Measurements from ENCODE around the gene SPATA24. TPM values are rescaled to one million over a fixed set of nuclear protein-coding genes. Genes with fewer than 3 reads are reported as not detected.

Gene SPATA24
- total RNA-seq, 1 experiment from 2014 or later: 9.8 TPM

DNA sequence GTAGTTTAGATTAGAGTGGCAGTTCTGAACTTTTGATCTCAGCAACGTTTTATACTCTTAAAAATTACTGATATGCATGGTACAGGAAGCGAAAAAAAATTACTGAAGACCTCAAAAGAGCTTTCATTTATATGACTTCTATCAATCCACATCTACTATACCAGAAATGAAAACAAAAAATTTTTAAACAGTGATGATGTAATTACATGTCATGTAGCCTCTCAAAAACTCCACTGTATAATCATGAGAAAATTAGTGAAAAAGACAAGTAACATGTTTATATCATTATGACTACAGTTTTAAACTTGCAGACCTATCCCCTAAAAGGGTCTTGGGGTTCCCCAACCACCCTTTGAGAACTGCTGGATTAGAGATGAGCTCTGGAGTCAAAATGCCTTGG lies 26.1 kb upstream of the SPATA24 start:
- Mint-ChIP-seq H3K9me3 (ENCODE audit: unreplicated experiment) (no peaks in the 10 kb centered on the region), H3K27me3 (ENCODE audit: insufficient read depth, unreplicated experiment) (no peaks in the 10 kb centered on the region), H3K4me1 (ENCODE audit: insufficient read depth, unreplicated experiment) (no peaks in the 10 kb centered on the region), H3K4me3 (ENCODE audit: unreplicated experiment) (no peak overlapping the region), H3K36me3 (ENCODE audit: insufficient read depth, unreplicated experiment) (peaks cover 39% of the 10 kb centered on the region), H3K27ac (ENCODE audit: low read depth, unreplicated experiment) (no peak overlapping the region)
- no TSS peak for BruUV-seq (replicated peaks)
- no peak for TF ChIP-seq CTCF (IDR thresholded peaks at IDR 0.05; ENCODE audit: unreplicated experiment)
- ChIA-PET CTCF (interaction anchor here (0.6 to 2.7 kb wide), 5 partner anchors 7 to 84 kb away, joined by 3 to 10 read pairs (median 8); partner anchors contain the start of gene STING1), POLR2A (interaction anchor here (0.6 to 1.6 kb wide), 4 partner anchors 9 to 178 kb away, joined by 3 to 5 read pairs (median 4); partner anchors contain the start of gene DNAJC18)
- DNase-seq (ENCODE audit: unreplicated experiment): no peak
- intact Hi-C loops (cut with micrococcal nuclease): no loop called here

DNA sequence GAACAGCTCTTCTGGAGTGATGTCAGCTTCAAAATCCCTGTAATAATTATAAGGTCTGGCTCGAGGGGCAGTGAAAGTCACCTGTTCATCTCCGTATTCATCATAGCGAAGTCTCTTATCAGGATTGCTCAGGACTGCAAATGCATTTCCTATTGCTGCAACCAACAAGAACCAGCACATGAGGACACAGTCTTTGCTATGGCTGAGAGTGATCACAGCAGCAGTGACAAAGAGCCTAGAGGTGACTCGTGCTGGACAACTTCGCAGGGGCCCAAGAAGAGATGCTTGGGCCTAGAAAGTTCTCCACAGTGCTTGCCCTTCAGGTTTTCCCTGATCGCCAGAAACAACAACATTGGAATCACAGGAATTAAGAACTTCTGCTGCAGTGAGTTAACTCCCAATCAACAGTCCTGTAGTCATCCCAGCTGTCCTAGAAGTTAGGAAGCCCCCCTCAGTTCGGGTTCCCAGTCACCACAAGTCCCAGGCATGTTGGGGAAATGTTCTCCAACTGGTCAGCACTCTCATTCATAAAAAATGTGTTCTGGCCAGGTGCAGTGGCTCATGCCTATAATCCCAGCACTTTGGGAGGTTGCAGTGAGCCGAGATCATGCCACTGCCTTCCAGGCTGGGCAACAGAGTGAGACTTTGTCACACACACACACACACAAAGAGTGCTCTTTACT lies 22.5 kb upstream of the SPATA24 start:
- Mint-ChIP-seq H3K27ac (ENCODE audit: low read depth, unreplicated experiment) (no peak overlapping the region), H3K36me3 (ENCODE audit: insufficient read depth, unreplicated experiment) (peaks cover 55% of the 10 kb centered on the region), H3K4me1 (ENCODE audit: insufficient read depth, unreplicated experiment) (no peaks in the 10 kb centered on the region), H3K27me3 (ENCODE audit: insufficient read depth, unreplicated experiment) (no peaks in the 10 kb centered on the region), H3K9me3 (ENCODE audit: unreplicated experiment) (no peaks in the 10 kb centered on the region), H3K4me3 (ENCODE audit: unreplicated experiment) (no peak overlapping the region)
- no peak for TF ChIP-seq CTCF (IDR thresholded peaks at IDR 0.05; ENCODE audit: unreplicated experiment)
- BruUV-seq (replicated peaks): no TSS peak
- CTCF ChIA-PET: interaction anchor here (11.6 kb wide), 1 partner anchor 87 kb away, joined by 434 read pairs; no protein-coding TSS in a partner anchor
- no peak for DNase-seq (ENCODE audit: unreplicated experiment)
- intact Hi-C loops (cut with micrococcal nuclease): no loop called here
- POLR2A ChIA-PET: interaction anchor here (0.6 kb wide), 1 partner anchor 339 kb away, joined by 3 read pairs; no protein-coding TSS in a partner anchor

- no peak for TF ChIP-seq CTCF (IDR thresholded peaks at IDR 0.05; ENCODE audit: unreplicated experiment)
- ChIA-PET CTCF (interaction anchor here (0.6 to 11.6 kb wide), 4 partner anchors 16 to 210 kb away, joined by 3 to 434 read pairs (median 70); partner anchors contain the start of gene SPATA24), POLR2A (interaction anchor here (0.6 to 2.1 kb wide), 2 partner anchors 88 to 340 kb away, joined by 3 to 6 read pairs; no protein-coding TSS in a partner anchor)
- H3K4me3 Mint-ChIP-seq (ENCODE audit: unreplicated experiment): no peak overlapping the region
- H3K27ac Mint-ChIP-seq (ENCODE audit: low read depth, unreplicated experiment): no peak overlapping the region
- H3K36me3 Mint-ChIP-seq (ENCODE audit: insufficient read depth, unreplicated experiment): peaks cover 56% of the 10 kb centered on the region
- DNase-seq (ENCODE audit: unreplicated experiment): no peak
- no peaks in the 10 kb centered on the region for H3K4me1 Mint-ChIP-seq (ENCODE audit: insufficient read depth, unreplicated experiment)
- H3K9me3 Mint-ChIP-seq (ENCODE audit: unreplicated experiment): no peaks in the 10 kb centered on the region
- BruUV-seq (replicated peaks): no TSS peak
- no peaks in the 10 kb centered on the region for H3K27me3 Mint-ChIP-seq (ENCODE audit: insufficient read depth, unreplicated experiment)
- intact Hi-C loops (cut with micrococcal nuclease): no loop called here
Measured at GRCh38 chr5:139425497-139425896, 21.6 kb upstream of the SPATA24 start.

DNA sequence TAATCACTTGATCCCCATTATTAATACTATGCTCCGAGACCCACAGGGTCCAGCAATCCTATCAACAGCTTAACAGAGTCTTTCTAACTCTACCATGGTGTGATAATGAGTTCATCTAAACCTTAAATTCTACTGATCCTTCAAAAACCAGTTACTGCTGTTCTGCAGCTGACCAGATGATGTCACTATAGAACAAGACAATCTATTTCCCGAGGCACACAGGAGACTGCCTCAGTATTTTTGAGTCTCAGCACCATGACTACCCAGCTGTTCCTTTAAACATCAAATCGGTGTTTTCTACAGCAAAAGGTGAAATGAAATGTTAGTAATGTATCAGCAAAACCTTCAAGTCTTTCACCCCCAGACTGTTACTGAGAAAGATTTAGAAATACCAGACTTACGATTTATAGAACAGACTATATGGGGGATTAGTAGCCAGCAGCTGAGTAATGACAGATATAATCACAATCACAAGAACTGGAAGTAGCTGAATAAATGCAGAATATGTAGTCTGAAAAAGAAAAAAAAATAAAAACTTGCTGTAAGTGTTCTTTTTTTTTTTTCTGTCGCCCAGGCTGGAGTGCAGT lies 18.5 kb upstream of the SPATA24 start:
- Mint-ChIP-seq H3K36me3 (ENCODE audit: insufficient read depth, unreplicated experiment) (peaks cover 52% of the 10 kb centered on the region), H3K9me3 (ENCODE audit: unreplicated experiment) (no peaks in the 10 kb centered on the region), H3K27me3 (ENCODE audit: insufficient read depth, unreplicated experiment) (no peaks in the 10 kb centered on the region), H3K4me1 (ENCODE audit: insufficient read depth, unreplicated experiment) (no peaks in the 10 kb centered on the region), H3K27ac (ENCODE audit: low read depth, unreplicated experiment) (peak overlapping the region; percentile 57), H3K4me3 (ENCODE audit: unreplicated experiment) (no peak overlapping the region)
- ChIA-PET POLR2A (interaction anchor here (0.5 to 2.2 kb wide), 12 partner anchors 13 to 215 kb away, joined by 3 to 13 read pairs (median 4); partner anchors contain the start of genes DNAJC18, PAIP2, SPATA24 and UBE2D2), CTCF (interaction anchor here (0.6 to 11.6 kb wide), 63 partner anchors 8 to 861 kb away, joined by 3 to 434 read pairs (median 4); partner anchors contain the start of genes DNAJC18, ECSCR, SPATA24 and STING1)
- TF ChIP-seq CTCF (IDR thresholded peaks at IDR 0.05; ENCODE audit: unreplicated experiment): peak; percentile 93
- peak; percentile 84 for DNase-seq (ENCODE audit: unreplicated experiment)
- intact Hi-C loops (cut with micrococcal nuclease): loop anchor here (1.0 to 2.0 kb wide), 4 partner anchors 91 to 343 kb away; no protein-coding TSS in a partner anchor
- no TSS peak for BruUV-seq (replicated peaks)

Data from MCF 10A (cell line).